Activated naive CD8-positive, alpha-beta T cell treated with anti-CD3 and anti-CD28 coated beads, Interleukin-2, amount 10 ng/mL, durations not matched to agents 7 days and 5 days (primary cell): Measurements from ENCODE around the gene TNS1. TPM values are rescaled to one million over a fixed set of nuclear protein-coding genes. Genes with fewer than 3 reads are reported as not detected.

Experiments used
- ATAC-seq: fragments of 150-1000 bp; cut with Tn5 transposase; one replicate; pipeline ENCODE4 v1.10.0; 2021; ENCODE audit warnings: low read depth, moderate library complexity
- POLR2A ChIA-PET: fragments of 350-600 bp; sonication (Branson Sonifier 250); formaldehyde crosslinking; loops from one replicate; lab custom pipeline; 2021; ENCODE audit warnings: antibody characterized with exemption; lab: Charles Lee
- DNase-seq: peaks from one replicate; pipeline ENCODE4 v3.0.0; 2021
- H3K27ac Mint-ChIP-seq: one replicate; pipeline ENCODE4 v1.8.0; 2022; ENCODE audit warnings: mild to moderate bottlenecking, mixed read lengths
- H3K27me3 Mint-ChIP-seq: one replicate; pipeline ENCODE4 v1.8.0; 2022; ENCODE audit warnings: mild to moderate bottlenecking, moderate library complexity, mixed read lengths
- H3K36me3 Mint-ChIP-seq: one replicate; pipeline ENCODE4 v1.8.0; 2021; ENCODE audit warnings: mild to moderate bottlenecking, mixed read lengths
- H3K4me1 Mint-ChIP-seq: one replicate; pipeline ENCODE4 v1.8.0; 2021; ENCODE audit warnings: mixed read lengths
- H3K4me3 Mint-ChIP-seq: one replicate; pipeline ENCODE4 v1.8.0; 2022; ENCODE audit warnings: mild to moderate bottlenecking, moderate library complexity, mixed read lengths
- H3K9me3 Mint-ChIP-seq: one replicate; pipeline ENCODE4 v1.8.0; 2021; ENCODE audit warnings: mixed read lengths
- total RNA-seq, 2 experiments: library from RNA; stranded (reverse); gene quantifications; one replicate each; pipeline ENCODE4 v1.2.3, GENCODE V29; 2021

The TNS1 gene
- total RNA-seq, 2 experiments from 2014 or later = 15.1 to 21.2 TPM

GRCh38 chr2:217937446-217937845, 65.3 kb downstream of the TNS1 start:
- no peak overlapping the region for H3K4me3 Mint-ChIP-seq
- no peak for ATAC-seq

GRCh38 chr2:217936952-217937351, 65.8 kb downstream of the TNS1 start:
- POLR2A ChIA-PET = no interaction called here
- ATAC-seq (no peak), DNase-seq (no peak)
- Mint-ChIP-seq H3K9me3 (no peaks in the 10 kb centered on the region), H3K27me3 (peaks cover 50% of the 10 kb centered on the region), H3K27ac (no peak overlapping the region), H3K4me3 (no peak overlapping the region), H3K4me1 (peaks cover 22% of the 10 kb centered on the region), H3K36me3 (no peaks in the 10 kb centered on the region)

More at GRCh38 chr2:217937446-217937845, 65.3 kb downstream of the TNS1 start:
- Mint-ChIP-seq H3K9me3 (no peaks in the 10 kb centered on the region), H3K27ac (no peak overlapping the region), H3K4me1 (peaks cover 24% of the 10 kb centered on the region), H3K27me3 (peaks cover 49% of the 10 kb centered on the region), H3K36me3 (no peaks in the 10 kb centered on the region)
- DNase-seq = no peak
- POLR2A ChIA-PET = no interaction called here

- no peaks in the 10 kb centered on the region for H3K9me3 Mint-ChIP-seq
- no peaks in the 10 kb centered on the region for H3K36me3 Mint-ChIP-seq
- ATAC-seq (no peak), DNase-seq (no peak)
- H3K27me3 Mint-ChIP-seq = peaks cover 49% of the 10 kb centered on the region
- peaks cover 29% of the 10 kb centered on the region for H3K4me1 Mint-ChIP-seq
- no peak overlapping the region for H3K4me3 Mint-ChIP-seq
- POLR2A ChIA-PET = no interaction called here
- H3K27ac Mint-ChIP-seq = peak overlapping the region; percentile 56
These were observed 66.7 kb downstream of the TNS1 start for GRCh38 chr2:217935901-217936684.

GRCh38 chr2:217935235-217935879, 67.4 kb downstream of the TNS1 start:
- Mint-ChIP-seq H3K9me3 (no peaks in the 10 kb centered on the region), H3K4me3 (no peak overlapping the region), H3K4me1 (peaks cover 36% of the 10 kb centered on the region), H3K36me3 (no peaks in the 10 kb centered on the region), H3K27ac (no peak overlapping the region), H3K27me3 (peaks cover 44% of the 10 kb centered on the region)
- ATAC-seq = no peak
- DNase-seq = no peak
- POLR2A ChIA-PET = interaction anchor here (0.6 kb wide), 1 partner anchor 8 kb away, joined by 3 read pairs; no protein-coding TSS in a partner anchor

- H3K9me3 Mint-ChIP-seq = no peaks in the 10 kb centered on the region
- peak; percentile 13 for ATAC-seq
- H3K27me3 Mint-ChIP-seq = peaks cover 42% of the 10 kb centered on the region
- peaks cover 44% of the 10 kb centered on the region for H3K4me1 Mint-ChIP-seq
- DNase-seq = no peak
- POLR2A ChIA-PET = no interaction called here
- no peak overlapping the region for H3K4me3 Mint-ChIP-seq
- H3K36me3 Mint-ChIP-seq = no peaks in the 10 kb centered on the region
- H3K27ac Mint-ChIP-seq = no peak overlapping the region
These were observed 68.3 kb downstream of the TNS1 start for GRCh38 chr2:217934321-217935131.

- H3K27me3 Mint-ChIP-seq = peaks cover 42% of the 10 kb centered on the region
- H3K27ac Mint-ChIP-seq = peak overlapping the region; percentile 63
- DNase-seq (no peak), ATAC-seq (no peak)
- POLR2A ChIA-PET = no interaction called here
- H3K9me3 Mint-ChIP-seq = no peaks in the 10 kb centered on the region
- H3K4me1 Mint-ChIP-seq = peaks cover 47% of the 10 kb centered on the region
- no peak overlapping the region for H3K4me3 Mint-ChIP-seq
- H3K36me3 Mint-ChIP-seq = no peaks in the 10 kb centered on the region
These were observed 69.2 kb downstream of the TNS1 start for GRCh38 chr2:217933617-217933993.

- ATAC-seq = no peak
- DNase-seq = no peak
- Mint-ChIP-seq H3K4me3 (no peak overlapping the region), H3K9me3 (no peaks in the 10 kb centered on the region), H3K4me1 (peaks cover 50% of the 10 kb centered on the region), H3K27ac (peak overlapping the region; percentile 63), H3K36me3 (no peaks in the 10 kb centered on the region), H3K27me3 (peaks cover 42% of the 10 kb centered on the region)
- POLR2A ChIA-PET = no interaction called here
These were observed 69.8 kb downstream of the TNS1 start for GRCh38 chr2:217932803-217933616.

- H3K9me3 Mint-ChIP-seq = no peaks in the 10 kb centered on the region
- DNase-seq = no peak
These were observed 70.8 kb downstream of the TNS1 start for GRCh38 chr2:217931846-217932560.

GRCh38 chr2:217930761-217931563, 71.8 kb downstream of the TNS1 start:
- Mint-ChIP-seq H3K9me3 (no peaks in the 10 kb centered on the region), H3K27ac (peak overlapping the region; percentile 21), H3K27me3 (peaks cover 44% of the 10 kb centered on the region), H3K4me1 (peaks cover 49% of the 10 kb centered on the region), H3K36me3 (no peaks in the 10 kb centered on the region), H3K4me3 (peak overlapping the region; percentile 54)
- ATAC-seq (peak; percentile 64), DNase-seq (no peak)
- POLR2A ChIA-PET = interaction anchor here (0.9 to 1.3 kb wide), 2 partner anchors 13 to 15 kb away, joined by 4 to 5 read pairs; no protein-coding TSS in a partner anchor

More at GRCh38 chr2:217931846-217932560, 70.8 kb downstream of the TNS1 start:
- ATAC-seq = no peak
- POLR2A ChIA-PET = no interaction called here
- H3K4me1 Mint-ChIP-seq = peaks cover 50% of the 10 kb centered on the region
- H3K36me3 Mint-ChIP-seq = no peaks in the 10 kb centered on the region
- no peak overlapping the region for H3K27ac Mint-ChIP-seq
- H3K4me3 Mint-ChIP-seq = no peak overlapping the region
- peaks cover 47% of the 10 kb centered on the region for H3K27me3 Mint-ChIP-seq

- Mint-ChIP-seq H3K27ac (peak overlapping the region; percentile 21), H3K36me3 (no peaks in the 10 kb centered on the region), H3K9me3 (no peaks in the 10 kb centered on the region), H3K27me3 (peaks cover 40% of the 10 kb centered on the region), H3K4me1 (peaks cover 47% of the 10 kb centered on the region), H3K4me3 (peak overlapping the region; percentile 54)
- POLR2A ChIA-PET = interaction anchor here (0.9 to 1.3 kb wide), 2 partner anchors 14 to 16 kb away, joined by 4 to 5 read pairs; no protein-coding TSS in a partner anchor
- DNase-seq (no peak), ATAC-seq (peak; percentile 6)
These were observed 72.8 kb downstream of the TNS1 start for GRCh38 chr2:217929757-217930707.

GRCh38 chr2:217929272-217929671, 73.5 kb downstream of the TNS1 start:
- ATAC-seq = no peak
- H3K4me3 Mint-ChIP-seq = no peak overlapping the region

More at GRCh38 chr2:217929272-217929671, 73.5 kb downstream of the TNS1 start:
- POLR2A ChIA-PET = no interaction called here
- no peaks in the 10 kb centered on the region for H3K36me3 Mint-ChIP-seq
- peaks cover 39% of the 10 kb centered on the region for H3K4me1 Mint-ChIP-seq
- DNase-seq = no peak
- H3K9me3 Mint-ChIP-seq = no peaks in the 10 kb centered on the region
- no peak overlapping the region for H3K27ac Mint-ChIP-seq
- peaks cover 34% of the 10 kb centered on the region for H3K27me3 Mint-ChIP-seq
